Thymus (tissue), 11 donors: ENCODE data around the gene CXCL8. TPM values are rescaled to one million over a fixed set of nuclear protein-coding genes. Genes with fewer than 3 reads are reported as not detected.

ENCODE experiments used
- DNase-seq, 9 donors: peaks; one replicate each; pipeline ENCODE4 v3.0.0-alpha.2; 2013; ENCODE audit warnings: low spot score in 9 of 9, low read depth in 6 of 9, missing footprints in 1 of 9
- H3K27ac ChIP-seq, 2 donors: one replicate each; pipeline ENCODE4 v1.5.1; 2013; ENCODE audit warnings: control low read depth in 1 of 2, low read depth in 1 of 2, low read length in 1 of 2, mild to moderate bottlenecking in 1 of 2, moderate library complexity in 1 of 2
- H3K27me3 ChIP-seq, 2 donors: one replicate each; pipeline ENCODE4 v1.5.1; 2013; ENCODE audit warnings: low read length in 1 of 2; ENCODE audit not compliant: control insufficient read depth in 2 of 2, insufficient read depth in 1 of 2
- H3K36me3 ChIP-seq, 2 donors: one replicate each; pipeline ENCODE4 v1.5.1; 2013; ENCODE audit warnings: low read length in 1 of 2, mild to moderate bottlenecking in 1 of 2, moderate library complexity in 1 of 2; ENCODE audit not compliant: control insufficient read depth in 2 of 2, insufficient read depth in 2 of 2
- H3K4me1 ChIP-seq, 2 donors: one replicate each; pipeline ENCODE4 v1.5.1; 2013; ENCODE audit warnings: low read length in 2 of 2; ENCODE audit not compliant: control insufficient read depth in 2 of 2, insufficient read depth in 2 of 2
- H3K4me3 ChIP-seq, 2 donors: one replicate each; pipeline ENCODE4 v1.5.1; 2013; ENCODE audit warnings: low read length in 2 of 2, control low read depth in 1 of 2, mild to moderate bottlenecking in 1 of 2
- H3K9me3 ChIP-seq, 2 donors: one replicate each; pipeline ENCODE4 v1.5.1; 2013; ENCODE audit warnings: low read length in 1 of 2, mild to moderate bottlenecking in 1 of 2; ENCODE audit not compliant: control insufficient read depth in 2 of 2, insufficient read depth in 1 of 2
- WGBS: extraction: QIAGEN DNeasy Blood & Tissue Kit; methylation state at CpG from one replicate; pipeline ENCODE4 v1.1.7; 2013; 5-methylcytosine and 5-hydroxymethylcytosine counted together
- polyA plus RNA-seq: library from polyadenylated mRNA; stranded (reverse); fragments of 200-250 nt; gene quantifications from one replicate; pipeline ENCODE4 v1.2.3, GENCODE V29; 2013
- total RNA-seq: library from RNA; stranded (reverse); fragments of 120-200 nt; gene quantifications from one replicate; pipeline ENCODE4 v1.2.4, GENCODE V29; 2013
- donor health status: healthy.

Gene CXCL8
- total and polyA plus RNA-seq, 2 donors, result 3.7 to 11.0 TPM

DNA sequence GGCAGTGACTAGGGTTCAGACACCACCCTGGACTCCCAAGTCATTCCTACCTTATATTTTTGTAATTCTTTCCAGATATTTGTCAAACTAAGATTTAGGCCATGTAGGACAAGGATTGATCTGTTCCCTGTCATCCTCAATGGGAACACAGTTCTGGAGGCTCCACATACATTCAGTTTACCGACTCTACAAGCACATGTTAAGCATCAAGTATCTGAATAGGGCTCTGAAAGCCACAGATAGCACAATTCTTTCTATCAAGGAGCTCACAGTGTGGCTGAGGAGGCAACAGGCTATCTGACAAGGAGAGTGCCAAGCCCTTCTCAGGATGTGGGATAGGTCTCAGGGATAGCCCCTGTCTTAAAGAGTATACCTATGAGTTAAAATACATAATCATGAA, 37.0 kb upstream of the CXCL8 start:
- Histone ChIP-seq H3K36me3 (no peaks in the 10 kb centered on the region), H3K27me3 (no peaks in the 10 kb centered on the region), H3K9me3 (no peaks in the 10 kb centered on the region), H3K4me3 (no peak overlapping the region), H3K4me1 (peaks cover 6 to 8% of the 10 kb centered on the region in 2 donors), H3K27ac (no peak overlapping the region)
- whole genome bisulfite sequencing, result 99% methylated on average over 1 of the region's 1 CpG
- DNase-seq, result no peak

DNA sequence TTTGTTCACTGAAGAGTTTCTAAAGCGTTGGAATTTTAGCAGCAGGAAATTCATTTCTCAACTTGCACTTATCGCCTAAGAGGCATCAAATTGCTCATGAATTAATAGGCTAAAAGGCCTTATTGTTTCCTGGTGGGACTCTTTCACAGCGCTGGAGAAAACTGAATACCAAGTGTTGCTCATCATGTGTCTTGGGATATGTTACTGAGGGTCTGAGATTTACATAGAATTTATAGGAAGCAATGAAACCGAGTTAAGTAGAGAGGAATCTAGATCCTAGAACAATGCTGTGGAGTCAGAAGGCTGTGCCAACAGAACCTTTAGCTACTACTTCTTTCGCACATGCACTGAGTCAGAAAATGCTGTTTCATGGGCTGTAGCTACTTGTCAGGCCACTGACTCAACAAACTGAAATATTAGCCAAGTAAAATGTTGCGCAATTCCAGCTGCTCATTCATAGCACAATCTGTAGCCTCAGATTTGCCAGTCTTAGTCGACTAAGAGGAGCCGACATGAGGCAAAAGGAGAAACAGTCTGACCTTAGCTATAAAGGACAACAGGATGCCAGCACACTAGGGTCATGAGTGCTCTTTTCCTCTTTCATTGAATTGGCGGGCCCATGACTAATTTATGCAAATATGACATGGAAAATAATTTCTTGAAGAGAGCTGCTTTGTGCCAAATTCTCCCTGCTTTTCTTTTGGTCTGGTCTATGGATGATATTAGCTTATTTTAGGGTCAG, 35.9 kb upstream of the CXCL8 start:
- peak in 1 of 9 donors; percentile 39 for DNase-seq
- H3K27ac ChIP-seq, result no peak overlapping the region
- H3K27me3 ChIP-seq, result no peaks in the 10 kb centered on the region
- H3K9me3 ChIP-seq, result no peaks in the 10 kb centered on the region
- H3K4me3 ChIP-seq, result no peak overlapping the region
- no peaks in the 10 kb centered on the region for H3K36me3 ChIP-seq
- peaks cover 8 to 9% of the 10 kb centered on the region in 2 donors for H3K4me1 ChIP-seq
- WGBS, result 70% methylated on average over 9 of the region's 9 CpGs

GRCh38 chr4:73705056-73705432, 35.3 kb upstream of the CXCL8 start:
- WGBS, result 90% methylated on average over 1 of the region's 1 CpG
- Histone ChIP-seq H3K27me3 (no peaks in the 10 kb centered on the region), H3K27ac (no peak overlapping the region), H3K4me1 (peaks cover 8 to 9% of the 10 kb centered on the region in 2 donors), H3K9me3 (no peaks in the 10 kb centered on the region), H3K36me3 (no peaks in the 10 kb centered on the region), H3K4me3 (no peak overlapping the region)
- DNase-seq, result no peak

- Histone ChIP-seq H3K4me1 (peaks cover 8 to 9% of the 10 kb centered on the region in 2 donors), H3K9me3 (no peaks in the 10 kb centered on the region), H3K27me3 (no peaks in the 10 kb centered on the region), H3K4me3 (no peak overlapping the region), H3K36me3 (no peaks in the 10 kb centered on the region), H3K27ac (no peak overlapping the region)
- WGBS, result 93% methylated on average over 1 of the region's 1 CpG
- DNase-seq, result no peak
These were observed 34.6 kb upstream of the CXCL8 start for GRCh38 chr4:73705721-73706120.

GRCh38 chr4:73706811-73707210, 33.6 kb upstream of the CXCL8 start:
- WGBS, result over 99% methylated on average over 2 of the region's 2 CpGs
- H3K4me1 ChIP-seq, result peaks cover 8 to 10% of the 10 kb centered on the region in 2 donors
- no peak overlapping the region for H3K27ac ChIP-seq
- no peaks in the 10 kb centered on the region for H3K36me3 ChIP-seq
- no peaks in the 10 kb centered on the region for H3K9me3 ChIP-seq
- no peak for DNase-seq
- H3K27me3 ChIP-seq, result no peaks in the 10 kb centered on the region
- no peak overlapping the region for H3K4me3 ChIP-seq

DNA sequence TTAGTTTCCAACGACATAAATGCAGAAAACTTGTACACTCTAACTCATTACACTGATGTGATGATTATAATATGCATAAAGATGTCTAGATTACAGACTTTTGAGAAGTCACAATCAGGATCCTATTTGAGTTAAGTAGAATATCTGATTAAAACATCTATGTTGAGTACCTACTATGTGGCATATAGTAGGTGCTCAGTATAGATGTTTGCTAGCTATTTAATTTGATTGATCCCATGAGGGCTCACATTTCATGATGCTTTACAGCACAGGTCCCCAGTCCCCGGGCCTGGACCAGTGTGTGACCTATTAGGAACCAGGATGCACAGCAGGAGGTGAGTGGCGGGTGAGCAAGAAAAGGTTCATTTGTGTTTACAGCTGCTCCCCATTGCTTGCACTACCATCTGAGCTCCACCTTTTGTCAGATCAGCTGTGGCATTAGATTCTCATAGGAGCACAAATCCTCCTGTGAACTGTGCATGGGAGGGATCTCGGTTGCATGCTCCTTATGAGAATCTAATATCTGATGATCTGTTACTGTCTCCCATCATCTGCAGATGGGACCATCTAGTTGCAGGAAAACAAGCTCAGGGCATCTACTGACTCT, 33.0 kb upstream of the CXCL8 start:
- Histone ChIP-seq H3K36me3 (no peaks in the 10 kb centered on the region), H3K4me1 (peaks cover 10 to 12% of the 10 kb centered on the region in 2 donors), H3K9me3 (no peaks in the 10 kb centered on the region), H3K4me3 (no peak overlapping the region), H3K27ac (no peak overlapping the region), H3K27me3 (no peaks in the 10 kb centered on the region)
- WGBS, result 97% methylated on average over 4 of the region's 4 CpGs
- DNase-seq, result no peak

- H3K36me3 ChIP-seq, result no peaks in the 10 kb centered on the region
- peak in 5 of 9 donors; percentile 8 to 58 (median 24) for DNase-seq
- no peak overlapping the region for H3K27ac ChIP-seq
- no peaks in the 10 kb centered on the region for H3K9me3 ChIP-seq
- H3K27me3 ChIP-seq, result no peaks in the 10 kb centered on the region
- 48% methylated on average over 7 of the region's 7 CpGs for WGBS
- no peak overlapping the region for H3K4me3 ChIP-seq
- H3K4me1 ChIP-seq, result peaks cover 10 to 12% of the 10 kb centered on the region in 2 donors
These were observed 32.3 kb upstream of the CXCL8 start for GRCh38 chr4:73707918-73708577.

GRCh38 chr4:73709451-73710033, 30.8 kb upstream of the CXCL8 start:
- H3K4me3 ChIP-seq, result no peak overlapping the region
- no peak for DNase-seq
- H3K4me1 ChIP-seq, result peaks cover 12 to 14% of the 10 kb centered on the region in 2 donors
- H3K9me3 ChIP-seq, result no peaks in the 10 kb centered on the region
- WGBS, result 54% methylated on average over 2 of the region's 2 CpGs
- H3K27me3 ChIP-seq, result no peaks in the 10 kb centered on the region
- no peaks in the 10 kb centered on the region for H3K36me3 ChIP-seq
- no peak overlapping the region for H3K27ac ChIP-seq

- Histone ChIP-seq H3K9me3 (no peaks in the 10 kb centered on the region), H3K36me3 (no peaks in the 10 kb centered on the region), H3K27ac (no peak overlapping the region), H3K4me3 (no peak overlapping the region), H3K27me3 (no peaks in the 10 kb centered on the region), H3K4me1 (peaks cover 12 to 14% of the 10 kb centered on the region in 2 donors)
- WGBS, result over 99% methylated on average over 3 of the region's 3 CpGs
- no peak for DNase-seq
These were observed 30.3 kb upstream of the CXCL8 start for GRCh38 chr4:73710094-73710493.
